ENCODE results near the gene CNPY3.
"Not testable (repeated sequence)": the region's sequence is repeated elsewhere in the genome, so short reads cannot be mapped to it uniquely, and the experiment has no call there.

DNA sequence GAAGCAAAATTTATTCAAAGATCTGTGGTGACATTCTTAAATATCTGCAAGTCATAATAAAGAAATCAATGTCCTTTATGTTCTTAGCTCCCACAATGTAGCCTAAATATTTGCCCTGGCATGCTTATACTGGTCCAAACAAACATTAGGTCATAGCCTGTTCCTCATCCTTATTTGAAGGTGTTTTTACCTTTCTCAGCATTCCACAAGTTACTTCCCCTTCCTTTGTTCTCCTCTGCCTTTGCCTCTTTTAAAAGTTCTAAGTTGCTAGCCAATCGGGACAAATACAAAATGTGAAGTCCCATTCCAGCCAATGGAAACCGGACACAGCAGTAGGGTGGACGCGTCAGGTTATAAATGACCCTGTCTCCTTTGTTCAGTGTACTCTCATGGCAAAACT lies 25.1 kb downstream of the CNPY3 start:
- TF ChIP-seq POLR2A, POLR2AphosphoS5 (IDR thresholded peaks at IDR 0.05): not testable (repeated sequence)
- TF ChIP-seq, protein P1, sequence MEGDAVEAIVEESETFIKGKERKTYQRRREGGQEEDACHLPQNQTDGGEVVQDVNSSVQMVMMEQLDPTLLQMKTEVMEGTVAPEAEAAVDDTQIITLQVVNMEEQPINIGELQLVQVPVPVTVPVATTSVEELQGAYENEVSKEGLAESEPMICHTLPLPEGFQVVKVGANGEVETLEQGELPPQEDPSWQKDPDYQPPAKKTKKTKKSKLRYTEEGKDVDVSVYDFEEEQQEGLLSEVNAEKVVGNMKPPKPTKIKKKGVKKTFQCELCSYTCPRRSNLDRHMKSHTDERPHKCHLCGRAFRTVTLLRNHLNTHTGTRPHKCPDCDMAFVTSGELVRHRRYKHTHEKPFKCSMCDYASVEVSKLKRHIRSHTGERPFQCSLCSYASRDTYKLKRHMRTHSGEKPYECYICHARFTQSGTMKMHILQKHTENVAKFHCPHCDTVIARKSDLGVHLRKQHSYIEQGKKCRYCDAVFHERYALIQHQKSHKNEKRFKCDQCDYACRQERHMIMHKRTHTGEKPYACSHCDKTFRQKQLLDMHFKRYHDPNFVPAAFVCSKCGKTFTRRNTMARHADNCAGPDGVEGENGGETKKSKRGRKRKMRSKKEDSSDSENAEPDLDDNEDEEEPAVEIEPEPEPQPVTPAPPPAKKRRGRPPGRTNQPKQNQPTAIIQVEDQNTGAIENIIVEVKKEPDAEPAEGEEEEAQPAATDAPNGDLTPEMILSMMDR (IDR thresholded peaks at IDR 0.05), result not testable (repeated sequence)

Data from breast epithelium (tissue), 3 donors.